Stimulated activated CD8-positive, alpha-beta memory T cell treated with anti-CD3 and anti-CD28 coated beads, Interleukin-4, amount 100 ng/mL, for 4 hours (primary cell): ENCODE measurements around the gene CISD2.
"Not testable (repeated sequence)": the region's sequence is repeated elsewhere in the genome, so short reads cannot be mapped to it uniquely, and the experiment has no call there.

ENCODE experiments used
- DNase-seq, 2 donors: peaks; one replicate each; pipeline ENCODE4 v3.0.0-alpha.2; 2020; ENCODE audit warnings: low read depth in 2 of 2, low spot score in 1 of 2

Gene CISD2, protein sequence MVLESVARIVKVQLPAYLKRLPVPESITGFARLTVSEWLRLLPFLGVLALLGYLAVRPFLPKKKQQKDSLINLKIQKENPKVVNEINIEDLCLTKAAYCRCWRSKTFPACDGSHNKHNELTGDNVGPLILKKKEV

DNA sequence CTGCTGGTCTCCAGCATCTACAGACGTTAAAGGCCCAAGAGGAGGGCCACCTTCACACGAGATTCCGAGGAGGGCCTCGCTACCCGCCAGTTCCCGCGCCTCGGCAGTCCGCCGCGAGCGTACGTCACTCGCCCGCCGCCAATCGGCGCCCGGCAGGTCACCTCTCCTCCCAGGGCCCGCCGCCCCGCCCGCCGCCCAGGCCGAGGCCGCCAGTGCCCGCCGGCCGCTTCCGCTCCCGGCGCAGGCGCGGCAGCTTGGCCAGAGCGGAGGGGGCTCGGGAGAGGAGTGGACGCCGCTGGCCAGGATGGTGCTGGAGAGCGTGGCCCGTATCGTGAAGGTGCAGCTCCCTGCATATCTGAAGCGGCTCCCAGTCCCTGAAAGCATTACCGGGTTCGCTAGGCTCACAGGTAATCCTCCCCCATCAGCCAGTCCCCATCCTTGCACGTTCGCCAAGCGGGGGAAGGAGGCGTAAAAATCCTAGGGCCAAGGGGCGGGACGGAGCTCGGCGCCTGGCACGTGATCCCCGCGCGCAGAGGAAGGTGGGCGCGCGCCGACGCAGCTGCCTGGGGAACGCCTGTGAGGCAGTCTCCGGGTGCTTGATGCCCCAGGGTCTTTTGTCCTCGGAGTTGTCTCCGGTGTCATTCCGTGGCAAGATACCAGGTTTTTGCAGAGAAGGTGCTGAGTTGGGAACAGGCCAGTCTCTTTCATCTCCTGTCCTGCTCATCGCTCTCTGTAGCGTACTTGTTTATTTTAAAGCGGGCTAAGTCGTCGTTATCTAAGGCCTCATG, at the start of gene CISD2:
TSS of gene CISD2 (plus strand) at position 212 of the 788 bp plus-strand sequence. CDS start at position 305, 93 bp downstream.
- DNase-seq, result peak; percentile 70 to 86

DNA sequence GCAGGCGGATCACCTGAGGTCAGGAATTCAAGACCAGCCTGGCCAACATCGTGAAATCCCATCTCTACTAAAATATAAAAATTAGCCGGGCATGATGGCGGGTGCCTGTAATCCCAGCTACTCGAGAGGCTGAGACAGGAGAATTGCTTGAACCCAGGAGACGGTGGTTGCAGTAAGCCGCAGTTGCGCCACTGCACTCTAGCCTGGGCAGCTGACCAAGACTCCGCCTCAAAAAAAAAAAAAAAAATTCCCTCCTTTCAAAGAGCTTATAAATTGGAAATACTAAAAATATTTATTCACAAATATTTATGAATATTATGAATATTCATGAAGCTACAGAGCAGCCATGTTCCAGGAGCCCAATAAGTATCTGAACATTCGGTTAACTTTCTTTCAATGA, 49.7 kb upstream of the CISD2 start:
- DNase-seq, result not testable (repeated sequence)

DNA sequence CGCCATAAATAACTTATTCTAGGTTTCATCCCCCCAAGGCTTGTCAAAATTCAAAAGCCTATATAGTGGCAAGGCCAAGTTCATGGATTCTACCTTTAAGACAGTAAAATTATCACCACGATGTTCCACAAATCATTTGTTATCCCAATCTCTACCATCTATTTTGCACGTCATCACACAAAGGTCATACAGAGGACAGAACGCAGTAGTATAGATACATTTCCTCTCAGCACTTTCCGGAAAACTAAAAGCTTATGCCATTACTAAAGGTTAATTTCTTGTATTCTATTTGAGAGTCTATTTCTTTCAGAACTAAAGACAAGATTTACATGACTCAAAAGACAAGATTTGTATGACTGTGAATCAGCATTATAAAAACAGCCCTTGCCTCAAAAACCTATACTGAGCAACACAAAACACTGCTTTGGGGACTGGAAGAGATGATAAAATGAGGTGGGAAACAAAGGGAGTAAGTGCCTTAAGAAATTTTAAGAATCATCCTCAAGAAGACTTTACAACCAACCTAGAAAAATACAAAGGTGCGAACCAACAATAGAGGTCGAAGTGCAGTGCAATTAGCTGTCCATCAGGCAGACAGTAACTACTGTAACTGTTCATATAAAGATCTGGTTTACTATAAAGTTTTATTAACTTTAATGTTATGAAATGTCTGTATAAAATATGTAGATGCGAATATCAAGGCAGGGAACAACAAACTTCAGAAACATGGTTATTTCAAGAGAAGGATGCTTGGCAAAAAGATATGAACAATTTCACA, 49.0 kb upstream of the CISD2 start:
- no peak for DNase-seq

DNA sequence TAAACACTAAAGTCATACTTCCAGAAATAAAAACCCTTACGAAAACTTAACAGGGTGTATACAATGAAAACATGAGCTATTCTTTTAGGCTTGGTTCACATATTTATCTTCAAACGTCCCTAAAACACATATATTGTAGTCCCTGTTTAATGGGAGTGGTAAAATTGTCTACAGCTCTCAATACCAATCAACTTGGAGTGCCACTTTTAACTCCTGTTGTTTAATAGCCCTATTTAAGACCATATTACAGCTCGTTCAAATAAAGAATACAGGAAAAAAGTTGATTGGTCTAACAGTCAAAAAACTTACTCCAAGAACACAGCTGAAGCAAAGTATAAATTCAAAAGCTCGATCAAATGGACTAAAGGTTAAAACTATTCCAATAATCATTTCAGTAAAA, 45.3 kb upstream of the CISD2 start:
- no peak for DNase-seq

DNA sequence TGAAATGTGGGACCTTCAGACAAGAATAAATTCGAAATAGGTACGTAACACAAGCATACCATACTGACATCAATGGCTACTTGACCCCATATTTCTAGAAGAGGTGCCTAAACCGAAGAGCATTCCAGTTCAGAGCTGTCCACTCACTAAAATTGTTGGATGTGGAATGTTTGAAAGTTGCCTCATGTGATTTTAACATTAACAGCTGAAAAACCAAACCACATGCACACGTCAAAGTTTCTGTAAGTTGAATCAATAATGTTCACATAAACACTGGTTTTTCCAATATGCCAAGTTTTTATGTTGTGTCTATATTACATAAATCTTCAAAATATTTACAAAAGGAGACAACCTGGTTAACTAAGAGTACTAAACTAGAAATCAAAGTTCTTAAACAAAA, 44.9 kb upstream of the CISD2 start:
- DNase-seq, result no peak

DNA sequence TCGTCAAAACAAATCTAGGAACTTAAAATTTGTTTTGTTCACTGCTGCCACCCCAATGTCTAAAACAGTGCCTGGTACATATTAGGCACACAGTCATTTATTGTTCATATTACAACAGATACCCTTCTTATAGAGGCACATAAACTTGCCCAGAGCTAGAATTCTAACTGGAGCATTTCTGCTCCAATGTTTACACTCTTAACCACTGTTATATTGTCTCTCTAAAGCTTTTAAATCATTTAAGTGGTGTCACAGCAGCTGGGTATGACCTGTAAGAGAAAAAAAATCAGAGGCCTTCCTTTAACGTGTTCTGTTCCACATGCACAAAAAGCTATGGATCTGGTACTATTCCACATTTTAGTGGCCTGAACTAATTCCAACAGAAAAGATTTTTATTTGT, 44.4 kb upstream of the CISD2 start:
- DNase-seq, result no peak

DNA sequence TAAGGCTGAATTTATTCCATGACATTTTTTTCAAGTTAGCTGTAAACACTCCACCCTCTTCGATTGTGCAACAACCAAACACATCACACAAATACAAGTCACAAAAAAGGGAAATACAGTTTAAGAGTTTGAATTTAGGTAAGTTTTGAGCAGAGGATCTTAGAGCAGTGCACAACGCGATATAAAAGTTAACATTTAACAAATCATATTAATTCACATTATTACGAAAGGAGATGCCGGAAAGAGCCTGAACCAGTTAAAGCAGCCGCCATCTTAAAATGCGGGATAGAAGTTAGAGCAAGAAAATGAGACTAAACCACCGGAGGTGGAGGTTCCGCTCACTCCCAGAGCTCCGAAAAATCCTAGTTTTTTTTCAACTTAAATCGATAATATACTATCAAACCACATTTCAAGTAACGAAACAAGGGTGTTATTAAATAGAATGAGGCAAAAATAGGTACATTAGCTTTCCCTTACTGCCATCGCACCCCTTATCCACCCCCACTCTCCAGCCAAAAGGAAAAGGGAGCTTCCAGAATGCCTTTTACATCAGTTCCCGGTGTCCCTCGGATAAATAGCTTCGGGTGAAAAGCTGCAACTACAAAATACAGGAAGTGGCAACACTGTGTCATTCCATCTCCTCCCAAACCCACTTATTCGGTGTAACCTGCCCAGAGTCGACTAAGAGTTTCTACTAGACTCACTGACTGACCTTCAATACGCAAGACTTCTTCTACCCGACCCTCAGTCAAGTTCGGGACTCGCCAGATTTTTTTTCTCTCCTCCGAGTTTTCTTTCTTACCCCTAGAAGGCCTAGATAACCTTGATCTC, 43.3 kb upstream of the CISD2 start:
- DNase-seq, result no peak

DNA sequence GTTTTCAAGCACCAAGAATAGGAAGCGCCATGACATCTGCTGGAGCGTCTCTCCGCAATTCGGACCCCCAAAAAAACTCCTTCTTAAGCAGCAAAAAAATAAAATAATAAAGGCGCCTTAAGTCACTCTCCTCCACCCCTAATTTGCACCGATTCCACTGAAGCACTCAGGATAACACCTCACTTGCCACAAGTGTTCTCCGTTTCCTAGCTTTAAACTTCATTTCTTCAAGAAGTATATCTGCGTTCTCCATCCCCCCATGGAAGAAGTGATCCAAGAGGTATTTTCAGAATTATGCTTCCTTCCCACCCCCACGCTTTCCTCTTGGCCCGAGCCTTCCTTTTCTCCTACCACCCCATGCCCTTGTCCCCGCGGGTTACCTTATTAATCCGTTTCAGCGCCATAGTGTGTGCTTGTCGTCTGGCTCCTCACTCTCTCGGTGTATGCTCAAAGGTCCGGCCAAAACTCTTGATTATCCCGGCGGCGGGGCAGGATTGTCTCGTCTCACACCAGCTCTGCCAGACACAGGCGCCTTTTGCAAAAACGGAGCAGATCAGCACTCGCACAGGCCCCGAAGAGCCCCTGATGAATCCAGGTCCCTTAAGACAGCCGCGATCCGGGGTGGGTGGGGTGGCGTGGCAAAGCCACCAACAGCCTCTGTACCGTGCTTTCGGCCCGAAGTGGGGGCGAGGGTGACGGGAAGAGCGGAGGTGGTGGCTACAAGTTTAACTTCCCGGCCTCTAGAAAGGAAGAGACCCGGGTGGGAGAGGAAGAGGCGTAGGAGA, 42.5 kb upstream of the CISD2 start:
- DNase-seq, result no peak

DNA sequence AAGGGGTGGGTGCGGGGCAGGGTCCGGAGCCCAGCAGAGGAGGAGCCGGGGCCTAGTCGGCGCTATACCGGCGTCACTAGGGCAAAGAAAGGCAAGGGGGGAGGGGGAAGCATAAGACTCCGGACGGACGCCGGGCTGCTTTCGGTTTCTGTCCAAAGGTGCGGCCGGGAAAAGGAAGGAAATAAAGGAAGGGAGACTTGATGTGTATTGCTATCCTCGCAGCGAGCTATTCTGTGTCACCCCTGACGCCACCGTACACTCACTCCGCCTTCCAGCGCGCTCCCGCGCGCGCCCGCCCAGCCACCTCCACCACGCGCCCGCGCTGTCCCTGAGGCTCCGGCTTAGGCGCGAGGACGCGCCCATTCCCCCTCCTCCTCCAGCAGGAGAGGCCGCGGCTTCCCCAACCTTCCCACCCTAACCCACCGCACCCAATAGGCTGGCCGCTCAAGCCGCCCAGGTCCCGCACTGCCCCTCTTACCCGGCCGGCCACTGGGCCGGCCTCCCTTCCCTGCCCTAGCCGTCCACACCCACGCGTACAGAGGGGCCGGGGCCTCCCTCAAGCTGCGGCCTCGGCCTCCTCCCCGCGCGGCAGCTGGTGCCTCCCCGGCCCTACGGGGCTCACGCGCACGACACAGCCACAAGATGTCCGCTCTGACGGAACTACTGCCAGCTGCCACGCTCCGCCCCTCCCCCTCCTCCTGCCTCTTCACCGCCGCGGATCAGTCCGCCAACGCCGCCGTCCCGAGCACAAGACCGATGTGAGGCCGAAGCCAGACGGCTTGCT, 41.7 kb upstream of the CISD2 start, which contains the start of gene UBE2D3:
TSS of gene UBE2D3 (minus strand) at position 662 of the 784 bp plus-strand sequence. CDS start 1,043 bp downstream, outside the sequence.
- peak; percentile 87 to 89 for DNase-seq

DNA sequence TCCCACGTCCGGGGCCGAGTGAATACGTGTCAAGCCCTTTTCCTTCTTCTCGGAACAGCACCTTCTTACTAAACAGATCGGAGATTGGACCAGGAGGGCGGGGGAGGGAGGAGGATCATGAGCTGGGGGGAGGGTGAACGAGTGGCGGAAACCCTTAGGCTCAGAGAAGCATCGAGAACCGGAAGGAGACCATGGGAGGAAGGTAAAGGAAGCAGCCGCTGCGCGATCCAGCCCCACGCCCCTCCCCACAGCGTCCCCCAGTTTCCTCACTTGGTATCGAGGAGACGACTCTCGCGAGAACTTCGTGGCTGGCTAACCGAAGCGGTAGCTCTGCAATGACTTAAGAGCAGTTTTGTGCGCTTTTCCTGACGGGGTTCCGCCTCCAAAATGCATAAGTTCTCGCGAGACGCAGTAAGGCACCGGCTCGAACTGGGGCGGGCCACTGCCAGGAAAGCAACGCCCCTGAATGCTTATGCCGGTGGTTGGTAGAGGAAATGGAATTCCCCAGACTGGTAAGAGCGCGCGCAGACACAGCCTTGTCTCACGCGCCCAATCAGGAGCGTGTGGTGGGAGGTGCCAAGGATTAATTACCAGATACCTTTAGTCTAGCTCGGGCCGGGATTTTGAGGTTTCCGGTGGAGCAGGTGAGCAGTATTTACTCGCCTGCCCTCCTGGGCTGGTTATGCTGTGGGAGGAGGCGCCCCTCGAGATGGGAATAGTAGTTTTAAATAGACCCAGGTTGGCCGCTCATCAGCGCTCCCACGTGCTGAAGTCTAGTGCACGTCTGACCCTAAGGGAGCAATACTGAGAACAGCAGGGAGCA, 40.9 kb upstream of the CISD2 start:
- peak; percentile 95 to 100 for DNase-seq

DNA sequence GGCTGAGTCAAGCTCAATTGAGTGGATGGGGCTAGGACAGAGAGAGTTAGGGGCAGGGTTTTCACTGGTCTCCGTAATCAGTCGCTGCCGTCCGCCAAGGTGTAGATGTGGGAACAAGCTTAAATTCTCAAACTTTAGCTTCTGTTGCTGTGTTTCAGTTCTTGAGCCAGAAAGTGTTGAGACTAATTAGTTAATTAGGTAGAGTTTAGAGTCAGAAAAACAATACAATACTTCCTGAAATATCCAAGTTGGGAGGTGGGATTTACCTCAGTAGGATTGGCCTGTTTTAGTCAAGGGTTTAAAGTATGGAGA, 40.3 kb upstream of the CISD2 start:
- DNase-seq, result no peak

DNA sequence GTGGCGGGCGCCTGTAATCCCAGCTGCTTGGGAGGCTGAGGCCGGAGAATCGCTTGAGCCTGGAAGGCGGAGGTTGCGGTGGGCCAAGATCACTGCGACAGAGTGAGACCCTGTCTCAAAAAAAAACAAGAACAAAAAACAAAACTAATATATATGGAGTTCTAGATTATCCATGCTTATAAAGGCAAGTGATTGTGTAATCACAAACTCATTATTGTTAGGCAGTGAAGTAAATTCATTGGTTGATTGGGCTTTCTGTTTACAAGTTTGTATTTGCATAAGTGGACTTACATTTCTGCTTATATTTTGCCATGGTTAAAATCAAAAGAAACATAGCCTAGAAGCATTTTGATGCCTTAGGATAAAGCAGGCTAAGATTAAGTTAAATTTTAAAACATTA, 39.0 kb upstream of the CISD2 start:
- no peak for DNase-seq

DNA sequence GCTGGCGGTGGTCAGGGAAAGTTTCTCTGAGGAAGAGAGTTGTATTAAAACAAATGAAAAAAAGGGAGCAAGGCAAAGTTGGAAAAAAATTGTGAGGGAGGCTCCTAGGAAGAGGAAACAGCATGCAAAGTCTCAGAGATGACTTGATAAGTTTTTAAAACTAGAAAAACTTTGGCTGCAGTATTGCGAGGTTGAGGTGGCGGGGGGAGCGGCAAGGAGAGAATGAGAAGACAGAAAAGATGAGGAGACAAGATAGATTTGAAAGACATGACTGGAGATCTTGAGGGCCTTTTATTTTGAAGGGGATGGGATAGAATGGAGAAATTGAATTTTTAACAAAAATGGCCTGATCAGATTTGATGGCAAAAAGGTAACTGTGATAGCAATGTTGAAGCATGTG, 36.7 kb upstream of the CISD2 start:
- no peak for DNase-seq

DNA sequence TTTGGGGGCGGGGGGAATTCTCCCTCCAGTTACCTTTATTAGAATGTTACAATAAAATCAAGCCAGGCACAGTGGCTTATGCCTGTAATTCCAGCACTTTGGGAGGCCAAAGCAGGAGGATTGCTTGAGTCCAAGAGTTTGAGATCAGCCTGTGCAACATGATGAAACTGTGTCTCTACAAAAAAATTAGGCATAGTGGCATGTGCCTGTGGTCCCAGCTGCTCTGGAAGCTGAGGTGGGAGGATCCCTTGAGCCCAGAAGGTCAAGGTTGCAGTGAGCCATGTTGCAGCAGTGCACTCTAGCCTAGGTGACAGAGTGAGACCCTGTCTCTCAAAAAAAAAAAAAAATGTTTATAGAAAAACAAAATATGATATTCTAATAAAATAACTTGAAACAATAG, 36.1 kb upstream of the CISD2 start:
- DNase-seq, result no peak

DNA sequence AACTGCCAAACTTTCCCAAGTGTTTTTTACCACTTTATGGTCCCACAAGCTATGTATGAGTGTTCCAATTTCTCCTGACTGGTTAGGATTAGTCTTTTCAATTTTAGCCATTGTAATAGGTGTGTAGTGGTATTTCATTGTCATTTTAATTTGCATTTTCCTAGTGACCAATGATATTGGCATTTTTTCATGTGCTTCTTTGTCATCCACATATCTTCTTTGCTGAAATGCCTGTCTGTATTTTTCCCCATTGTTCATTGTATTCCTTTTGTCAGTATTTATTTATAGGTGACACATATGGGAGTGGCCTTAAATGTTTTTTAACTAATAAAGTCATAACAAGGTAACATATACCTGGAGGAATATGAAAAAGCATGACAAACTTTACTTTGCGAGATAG, 32.2 kb upstream of the CISD2 start:
- DNase-seq, result no peak

DNA sequence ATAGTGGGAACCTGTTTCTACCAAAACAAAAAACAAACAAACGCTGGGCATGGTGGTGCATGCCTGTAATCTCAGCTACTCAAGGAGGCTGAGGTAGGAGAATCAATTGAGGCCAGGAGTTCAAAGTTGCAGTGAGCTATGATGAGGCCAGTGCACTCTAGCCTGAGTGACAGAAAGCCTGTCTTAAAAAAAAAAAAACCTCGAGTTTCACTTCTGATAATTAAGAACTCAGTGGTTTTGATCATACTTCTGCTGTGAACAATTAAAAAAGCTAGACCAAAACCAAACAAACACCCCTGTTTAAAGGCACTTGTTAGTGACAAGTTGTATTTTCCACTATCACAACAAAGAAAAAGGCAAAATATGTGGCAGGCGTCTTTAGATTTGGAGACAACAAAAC, 26.4 kb upstream of the CISD2 start:
- no peak for DNase-seq

DNA sequence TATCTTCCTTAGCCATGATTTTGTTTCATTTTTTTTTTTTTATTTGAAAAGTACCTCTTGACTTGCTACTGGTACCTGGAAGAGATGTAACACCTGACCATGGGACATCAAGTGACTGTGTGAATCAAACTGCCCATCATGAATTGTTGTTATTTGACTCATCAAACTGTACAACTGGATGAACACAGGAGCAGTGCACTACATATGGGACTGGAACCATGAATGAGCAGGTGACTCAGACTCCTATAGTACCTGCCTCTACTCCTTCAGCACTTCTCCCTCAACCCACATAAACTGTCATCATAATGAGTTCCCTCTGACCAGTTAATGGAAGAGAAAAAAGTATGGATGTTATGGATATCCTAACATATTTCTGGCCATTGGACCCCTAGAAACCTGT, 25.5 kb upstream of the CISD2 start:
- DNase-seq, result no peak

DNA sequence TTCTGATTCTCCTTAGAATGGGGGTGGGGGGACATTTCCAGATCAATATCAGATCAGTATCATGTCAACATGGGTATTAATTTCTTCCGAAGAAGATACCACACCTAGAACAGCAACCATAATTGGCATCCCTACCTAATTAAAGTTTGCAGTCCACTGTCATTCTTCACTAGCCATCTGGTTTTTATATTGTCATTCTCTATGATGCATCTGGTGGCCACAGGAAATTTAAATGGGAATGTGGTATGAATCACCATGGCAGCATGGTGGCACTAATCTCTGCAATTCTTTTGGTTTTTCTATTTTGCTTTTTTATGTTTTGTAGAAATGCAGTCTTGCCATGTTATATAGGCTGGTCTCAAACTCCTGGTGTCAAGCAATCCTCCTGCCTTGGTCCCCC, 24.9 kb upstream of the CISD2 start:
- DNase-seq, result no peak

DNA sequence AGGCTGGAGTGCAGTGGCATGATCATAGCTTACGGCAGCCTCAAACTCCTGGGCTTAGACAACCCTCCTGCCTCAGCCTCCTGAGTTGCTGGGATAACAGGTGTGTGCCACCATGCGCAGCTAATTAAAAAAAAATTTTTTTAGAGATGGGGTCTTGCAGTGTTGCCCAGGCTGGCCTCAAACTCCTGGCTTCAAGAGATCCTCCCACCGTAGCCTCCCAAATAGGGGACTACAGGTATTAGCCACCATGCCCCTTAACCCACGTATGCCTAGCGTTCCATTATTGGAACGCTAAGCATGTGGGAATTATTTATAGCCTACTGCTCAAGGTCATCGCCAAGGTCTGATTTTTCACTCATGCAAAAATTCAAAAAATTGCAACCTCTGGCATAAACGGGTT, 21.1 kb upstream of the CISD2 start:
- DNase-seq, result no peak
